Left cardiac atrium (tissue), 4 donors: ENCODE data around the gene CDR2L. TPM values are rescaled to one million over a fixed set of nuclear protein-coding genes. Genes with fewer than 3 reads are reported as not detected.
"Not testable (repeated sequence)": the region's sequence is repeated elsewhere in the genome, so short reads cannot be mapped to it uniquely, and the experiment has no call there.

Source experiments
- ATAC-seq, 2 donors: fragments of 200-7000 bp; cut with Tn5 transposase; one replicate each; pipeline ENCODE4 v1.9.1; 2020; ENCODE audit warnings: mild to moderate bottlenecking in 2 of 2, moderate library complexity in 2 of 2
- DNase-seq: peaks from one replicate; pipeline ENCODE4 v3.0.0-alpha.2; 2020
- intact Hi-C, 2 donors: fragments of 100-400 bp; cut with DNase I; formaldehyde crosslinking; loops; one replicate each; pipeline versions ENCODE4 v1.14.1 to v1.15.1; 2022 to 2023
- total RNA-seq, 2 donors: library from RNA; stranded (reverse); fragmentation: NEBNext Ultra II Directional; extraction: Animal tissue kit (Norgen Biotek cat#: 25700); gene quantifications; one replicate each; pipeline ENCODE4 v1.2.1, GENCODE V29; 2021
- donor health status: DM: no; HTN: yes; CAD: no.
- donor health status: DM: no; HTN: yes; CAD: no; lungs with severe emphysema.
- donor health status: DM: yes; HTN: yes; CAD: no.
- donor health status: Dilated cardiomyopathy.

Gene CDR2L
- total RNA-seq, 2 donors from 2014 or later: 13.8 to 15.2 TPM

DNA sequence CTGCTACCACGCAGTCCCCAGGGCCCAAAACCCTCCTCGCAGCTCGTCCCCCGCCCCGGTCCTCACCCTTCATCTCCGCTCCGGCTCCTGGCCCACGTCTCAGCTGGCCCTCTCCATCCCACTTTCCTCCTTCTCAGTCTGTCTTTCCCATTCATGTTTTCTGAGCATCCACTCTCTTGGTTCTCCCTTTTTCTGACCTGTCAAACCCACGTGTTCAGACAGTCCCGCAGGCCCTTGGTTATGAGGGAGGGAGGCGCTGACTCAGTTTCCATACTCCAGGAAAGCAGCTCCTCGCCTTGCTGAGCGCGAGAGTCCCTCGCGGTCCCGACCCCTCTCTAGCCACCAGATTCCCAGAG, 14.5 kb upstream of the CDR2L start:
- intact Hi-C loops: no loop called here
- DNase-seq (no peak), ATAC-seq (peak in 1 of 2 donors; percentile 23)

DNA sequence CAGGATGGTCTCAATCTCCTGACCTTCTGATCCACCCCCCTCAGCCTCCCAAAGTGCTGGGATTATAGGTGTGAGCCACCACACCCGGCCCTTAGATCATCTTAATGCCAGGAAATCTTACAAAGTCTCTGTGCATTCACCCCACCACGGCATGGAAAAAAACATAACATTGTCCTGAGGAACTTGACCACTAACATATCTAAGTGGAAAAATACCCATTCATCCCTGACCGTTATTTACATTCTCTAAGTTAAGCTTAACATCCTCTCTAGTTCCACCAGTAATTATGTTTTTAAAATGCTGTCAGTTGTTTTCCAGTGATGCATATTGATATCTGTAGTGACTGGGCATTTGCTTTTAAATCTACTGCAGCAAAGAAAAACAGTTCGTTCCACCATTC, 11.5 kb upstream of the CDR2L start:
- no peak for DNase-seq
- intact Hi-C loops: no loop called here
- ATAC-seq: no peak

DNA sequence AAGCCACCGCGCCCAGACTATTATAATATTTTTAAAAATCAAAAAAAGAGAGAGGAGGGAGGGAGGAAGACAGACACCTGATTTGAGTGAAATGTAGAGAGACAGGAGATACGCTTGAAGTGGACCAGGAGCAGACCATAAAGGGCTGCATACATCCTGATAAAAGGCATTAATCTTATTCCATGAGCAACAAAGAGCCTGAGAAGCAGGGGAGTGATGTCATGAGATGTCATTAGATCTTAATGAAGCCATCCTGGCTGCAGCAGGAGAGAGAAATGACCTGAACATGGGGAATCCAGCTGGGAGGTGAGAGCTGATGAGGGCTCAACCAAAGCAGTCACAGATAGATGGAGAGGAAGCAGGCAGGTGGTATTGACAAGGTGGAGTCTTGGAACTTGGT, 9.6 kb upstream of the CDR2L start:
- intact Hi-C loops: no loop called here
- DNase-seq: no peak
- ATAC-seq: no peak

DNA sequence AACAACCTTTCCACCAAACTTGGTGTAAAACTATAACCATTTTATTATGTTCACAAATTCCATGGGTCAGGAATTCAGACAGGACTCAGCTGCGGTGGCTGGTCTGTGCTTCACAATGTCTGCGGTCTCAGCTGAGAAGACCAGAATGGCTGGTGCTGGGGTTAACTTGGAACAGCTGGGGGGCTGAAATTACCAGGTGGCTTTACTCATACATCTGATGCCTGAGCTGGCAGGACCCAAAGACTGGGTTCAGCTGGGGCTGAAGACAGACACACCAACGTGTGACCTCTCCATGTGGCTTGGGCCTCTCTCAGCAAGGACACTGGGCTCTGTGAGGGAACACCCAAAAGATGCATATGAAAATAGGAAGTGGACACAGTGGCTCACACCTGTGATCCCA, 9.2 kb upstream of the CDR2L start:
- intact Hi-C loops: no loop called here
- ATAC-seq: no peak
- no peak for DNase-seq

DNA sequence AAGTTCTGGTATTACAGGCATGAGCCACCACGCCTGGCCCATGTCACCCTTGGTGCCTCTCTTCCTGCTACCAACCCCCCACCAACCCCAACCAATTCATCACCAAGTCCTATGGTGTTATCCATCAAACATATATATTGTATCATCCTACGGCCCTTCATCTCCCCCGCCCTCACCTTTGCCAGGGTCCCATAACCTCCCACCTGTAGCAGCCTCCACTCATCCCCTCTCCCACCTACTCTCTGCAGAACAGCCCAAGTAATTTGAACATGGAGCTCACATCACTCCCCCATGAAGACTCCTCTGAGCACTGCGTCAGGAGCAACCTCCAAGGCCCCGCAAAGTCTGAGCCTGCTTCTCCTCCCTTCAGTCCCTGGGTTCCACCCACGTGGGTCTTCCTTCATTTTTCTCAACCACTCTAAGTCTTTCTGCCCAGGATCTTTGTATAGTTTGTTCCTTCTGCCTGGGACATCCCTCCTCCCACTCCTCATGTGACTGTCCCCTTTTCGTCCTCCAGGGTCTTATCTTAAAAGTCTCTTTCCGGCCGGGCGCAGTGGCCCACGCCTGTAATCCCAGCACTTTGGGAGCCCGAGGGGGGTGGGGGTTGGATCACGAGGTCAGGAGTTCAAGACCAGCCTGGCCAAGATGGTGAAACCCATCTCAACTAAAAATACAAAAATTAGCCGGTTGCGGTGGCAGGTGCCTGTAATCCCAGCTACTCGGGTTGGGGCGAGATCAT, 7.9 kb upstream of the CDR2L start:
- DNase-seq: no peak
- ATAC-seq: no peak
- intact Hi-C loops: loop anchor here in 1 of 2 donors (5.0 kb wide), 1 partner anchor 53 kb away; no protein-coding TSS in a partner anchor

DNA sequence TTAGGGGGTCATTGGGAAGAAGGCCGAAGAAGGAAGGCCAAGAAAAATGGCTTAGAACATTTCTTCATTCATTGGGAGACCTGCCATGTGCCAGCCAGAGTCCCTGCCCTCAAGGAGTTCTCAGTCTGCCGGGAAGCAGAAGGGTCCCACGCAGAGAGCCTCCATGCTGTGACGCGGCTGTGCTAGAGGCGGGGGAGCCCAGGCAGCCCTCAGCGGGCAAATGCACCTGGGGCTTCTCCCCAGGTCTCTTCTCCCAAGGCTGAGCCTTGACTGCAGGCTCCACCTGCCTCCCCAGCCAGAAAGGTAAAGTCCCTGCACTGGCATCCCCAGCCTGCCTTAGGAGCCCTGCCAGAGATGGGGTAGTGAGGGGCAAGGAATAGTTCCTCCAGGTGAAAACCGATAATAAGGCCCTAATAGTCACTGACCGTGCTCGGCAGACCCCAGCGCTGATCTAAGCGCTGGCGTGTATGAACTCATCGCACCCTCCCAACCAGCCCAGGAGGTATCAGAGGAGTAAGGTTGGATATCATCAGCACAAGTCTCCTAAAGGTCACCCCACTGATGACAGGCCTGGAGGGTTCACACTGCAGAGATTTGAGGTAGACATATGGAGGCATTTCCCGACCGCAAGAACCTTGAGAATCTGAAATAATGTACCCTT, 6.0 kb upstream of the CDR2L start:
- intact Hi-C loops: loop anchor here in 1 of 2 donors (5.0 kb wide), 1 partner anchor 51 kb away; no protein-coding TSS in a partner anchor
- ATAC-seq (peak in 1 of 2 donors; percentile 13), DNase-seq (no peak)

DNA sequence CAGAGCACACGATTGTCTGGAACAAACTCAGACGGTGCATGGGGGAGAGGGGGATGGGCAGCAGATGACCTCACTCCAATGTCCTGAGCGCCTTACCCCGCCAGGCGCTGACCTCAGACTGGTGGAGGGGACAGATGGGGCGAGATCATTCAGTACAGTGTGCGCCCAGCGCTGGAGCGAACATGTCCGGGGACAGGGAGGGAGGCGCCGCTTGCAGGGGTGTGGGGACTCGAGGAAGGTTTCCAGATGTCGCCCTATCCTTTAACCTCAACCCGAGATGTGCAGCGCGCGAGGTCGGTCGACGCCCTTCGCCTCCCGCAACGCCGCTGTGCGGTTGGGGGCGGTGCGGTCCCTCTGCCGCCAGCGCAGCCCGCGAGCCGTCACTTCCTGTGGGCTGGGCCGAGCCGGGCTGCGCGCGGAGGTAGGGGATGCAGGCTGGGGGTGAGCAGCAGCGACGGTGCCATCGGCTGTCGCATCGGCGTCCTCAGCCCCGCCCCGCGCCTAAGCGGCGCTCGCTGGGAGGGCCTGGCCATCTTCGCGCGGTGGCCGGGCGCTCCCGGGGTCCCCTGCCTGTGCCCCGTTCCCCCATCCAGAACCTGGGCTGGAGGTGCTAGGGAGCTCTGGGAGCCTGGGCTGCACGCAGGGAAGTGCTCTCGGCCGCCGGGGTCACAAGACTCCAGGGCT, 5.3 kb upstream of the CDR2L start:
- peak; percentile 82 for DNase-seq
- intact Hi-C loops: loop anchor here in 1 of 2 donors (5.0 kb wide), 1 partner anchor 50 kb away; no protein-coding TSS in a partner anchor
- peak; percentile 96 for ATAC-seq

DNA sequence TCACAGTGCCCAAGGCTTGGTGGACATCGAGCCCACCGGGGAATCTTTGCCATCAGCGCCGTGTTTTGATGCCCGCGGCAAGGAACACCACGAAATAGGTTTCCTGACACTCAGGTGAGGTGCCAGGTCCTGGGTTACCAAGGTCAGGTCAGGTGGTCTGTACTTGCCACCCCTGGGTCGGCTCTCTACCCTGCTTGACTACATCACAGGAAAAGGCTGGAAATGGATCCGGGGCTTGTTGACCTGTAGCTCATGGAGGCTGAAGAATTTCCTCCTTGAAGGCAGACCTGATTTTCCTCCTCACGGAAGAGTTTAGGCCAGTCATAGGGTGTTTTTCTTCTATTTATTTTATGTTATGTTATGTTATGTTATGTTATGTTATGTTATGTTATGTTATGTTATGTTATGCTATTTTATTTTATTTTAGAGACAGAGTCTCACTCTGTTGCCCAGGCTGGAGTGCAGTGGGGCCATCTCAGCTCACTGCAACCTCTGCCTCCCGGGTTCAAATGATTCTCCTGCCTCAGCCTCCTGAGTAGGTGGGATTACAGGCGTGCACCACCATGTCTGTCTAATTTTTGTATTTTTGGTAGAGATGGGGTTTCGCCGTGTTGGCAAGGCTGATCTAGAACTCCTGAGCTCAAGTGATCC, 4.6 kb upstream of the CDR2L start:
- not testable (repeated sequence) for DNase-seq
- peak in 1 of 2 donors; percentile 2 for ATAC-seq
- intact Hi-C loops: loop anchor here in 1 of 2 donors (5.0 kb wide), 1 partner anchor 50 kb away; no protein-coding TSS in a partner anchor

DNA sequence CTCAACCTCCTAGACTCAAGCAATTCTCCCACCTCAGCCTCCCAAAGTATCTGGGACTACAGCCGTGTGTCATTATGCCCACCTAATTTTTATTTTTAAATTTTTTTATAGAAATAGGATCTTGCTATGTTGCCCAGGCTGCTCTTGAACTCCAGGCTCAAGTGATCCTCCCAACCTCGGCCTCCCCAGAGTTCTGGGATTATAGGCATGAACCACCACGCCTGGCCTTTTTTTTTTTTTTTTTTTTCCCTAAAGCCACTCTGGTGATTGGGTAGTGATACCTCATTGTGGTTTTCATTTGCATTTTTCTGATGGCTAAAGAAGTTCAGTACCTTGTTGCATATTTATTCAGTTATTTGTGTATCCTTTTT, 1.2 kb upstream of the CDR2L start:
- ATAC-seq (no peak), DNase-seq (no peak)
- intact Hi-C loops: no loop called here

DNA sequence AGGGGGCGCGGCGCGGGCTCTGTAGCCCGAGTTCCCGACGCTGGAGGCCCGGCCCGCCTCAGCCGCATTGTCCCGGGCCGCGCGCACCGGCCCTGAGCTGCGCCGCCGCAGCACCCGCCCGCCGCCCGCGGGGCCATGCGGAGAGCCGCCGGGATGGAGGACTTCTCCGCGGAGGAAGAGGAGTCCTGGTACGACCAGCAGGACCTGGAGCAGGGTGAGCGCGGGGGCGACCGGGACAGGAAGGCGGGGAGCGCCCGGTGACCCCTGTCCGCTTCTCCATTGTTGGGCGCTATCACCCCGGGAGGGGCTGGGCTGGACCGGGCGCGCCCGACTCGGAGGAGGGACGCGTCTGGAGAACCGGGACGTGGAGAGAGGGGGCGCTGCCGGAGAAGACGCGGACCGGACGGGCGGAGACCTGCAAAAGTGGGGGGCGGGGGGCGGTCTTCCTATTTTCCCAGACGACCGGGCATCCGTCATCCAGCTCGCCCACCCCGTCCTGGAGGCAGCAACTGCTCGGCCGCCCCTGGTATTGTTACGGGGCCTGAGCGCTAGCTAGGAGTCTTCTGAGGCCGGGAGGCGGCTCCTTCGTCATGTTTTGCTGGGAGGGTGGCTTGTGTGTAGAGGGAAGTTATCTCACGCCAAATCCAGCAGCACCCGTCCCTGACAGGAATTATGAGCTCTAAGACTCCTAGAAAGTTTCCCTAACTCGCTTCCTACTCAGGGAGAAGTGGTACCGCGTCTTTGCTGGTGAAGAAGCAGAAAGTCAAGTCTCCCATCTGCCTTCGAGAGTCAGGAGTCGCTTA, 678 bp downstream of the CDR2L start:
- intact Hi-C loops: no loop called here
- ATAC-seq (peak; percentile 76 to 84), DNase-seq (peak; percentile 92)

DNA sequence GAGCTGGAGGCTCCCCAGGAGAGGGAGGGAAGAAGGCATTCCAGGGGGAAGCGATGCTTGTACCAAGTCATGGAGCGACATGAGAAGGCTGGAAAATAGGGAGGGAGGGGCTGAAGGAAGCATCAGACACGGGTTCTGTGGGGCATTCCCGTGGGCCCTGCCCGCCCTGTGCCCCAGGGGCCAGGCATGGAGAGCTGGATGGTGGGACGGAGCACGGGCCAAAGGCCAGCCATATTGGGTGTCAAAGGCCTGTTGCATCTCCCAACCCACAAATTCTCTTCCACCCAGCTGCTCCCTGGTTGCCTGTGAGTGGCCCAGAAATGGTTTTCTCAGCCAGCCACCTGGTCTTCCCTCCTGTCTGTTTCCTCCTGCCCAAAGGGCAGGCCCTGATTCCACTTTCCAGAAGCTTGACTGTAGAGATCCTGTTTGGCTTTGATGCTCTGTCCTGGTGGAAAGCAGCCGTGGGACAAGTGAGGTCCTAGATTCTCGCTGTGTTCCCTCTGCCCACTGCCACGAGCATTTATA, 3.2 kb downstream of the CDR2L start:
- intact Hi-C loops: no loop called here
- ATAC-seq (no peak), DNase-seq (no peak)

DNA sequence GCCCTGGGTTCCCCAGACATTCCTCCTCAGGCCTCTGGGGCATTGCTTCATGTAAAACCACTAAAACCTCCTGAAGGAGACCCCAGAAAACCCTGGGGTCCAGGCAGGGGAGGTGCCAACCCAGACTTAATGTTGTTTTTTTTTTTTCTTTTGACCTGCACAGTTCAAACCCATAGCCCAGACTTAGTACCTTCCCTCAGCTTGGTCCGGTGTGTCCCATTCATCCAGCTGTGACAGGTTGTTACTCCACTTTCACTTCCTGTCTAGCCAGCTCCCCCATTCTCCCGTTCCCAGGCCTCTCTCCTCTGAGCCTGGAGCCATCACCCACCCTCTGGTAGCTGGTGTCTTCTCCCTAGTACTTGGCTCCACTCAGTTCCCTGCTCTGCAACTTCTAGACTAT, 4.8 kb downstream of the CDR2L start:
- DNase-seq (no peak), ATAC-seq (no peak)
- intact Hi-C loops: no loop called here

DNA sequence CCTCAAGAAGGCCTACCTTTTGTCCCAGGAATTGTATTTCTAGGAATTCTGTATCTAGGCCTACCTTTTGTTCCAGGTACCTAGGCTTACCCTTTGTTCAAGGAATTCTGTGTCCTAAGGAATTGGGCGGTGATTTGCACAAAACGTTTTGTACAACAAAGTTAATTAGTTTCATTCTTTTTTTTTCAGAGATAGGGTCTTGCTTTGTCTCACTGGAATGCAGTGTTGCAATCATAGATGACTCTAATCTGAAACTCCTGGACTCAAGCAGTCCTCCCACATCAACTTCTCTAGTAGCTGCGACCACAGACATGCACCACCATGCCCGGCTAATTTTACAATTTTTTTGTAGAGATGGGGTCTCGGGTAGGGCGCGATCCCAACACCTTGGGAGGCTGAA, 7.0 kb downstream of the CDR2L start:
- no peak for DNase-seq
- intact Hi-C loops: no loop called here
- no peak for ATAC-seq

DNA sequence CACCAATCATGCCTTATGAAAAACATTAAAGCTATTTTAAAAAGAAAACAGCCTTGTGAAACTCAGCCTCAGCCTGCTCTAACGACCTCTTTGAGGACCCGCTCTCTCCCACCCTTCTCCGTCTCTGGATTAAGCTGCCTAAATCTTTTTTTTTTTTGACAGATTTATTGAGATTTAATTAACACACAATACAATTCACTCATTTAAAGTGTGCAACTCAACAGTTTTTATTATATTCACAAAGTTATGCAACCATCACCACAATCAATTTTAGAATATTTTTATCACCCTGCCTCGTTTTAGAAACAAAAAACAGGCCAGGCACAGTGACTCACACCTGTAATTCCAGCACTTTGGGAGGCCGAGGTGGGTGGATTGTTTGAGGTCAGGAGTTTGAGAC, 8.4 kb downstream of the CDR2L start:
- DNase-seq (no peak), ATAC-seq (no peak)
- intact Hi-C loops: no loop called here

DNA sequence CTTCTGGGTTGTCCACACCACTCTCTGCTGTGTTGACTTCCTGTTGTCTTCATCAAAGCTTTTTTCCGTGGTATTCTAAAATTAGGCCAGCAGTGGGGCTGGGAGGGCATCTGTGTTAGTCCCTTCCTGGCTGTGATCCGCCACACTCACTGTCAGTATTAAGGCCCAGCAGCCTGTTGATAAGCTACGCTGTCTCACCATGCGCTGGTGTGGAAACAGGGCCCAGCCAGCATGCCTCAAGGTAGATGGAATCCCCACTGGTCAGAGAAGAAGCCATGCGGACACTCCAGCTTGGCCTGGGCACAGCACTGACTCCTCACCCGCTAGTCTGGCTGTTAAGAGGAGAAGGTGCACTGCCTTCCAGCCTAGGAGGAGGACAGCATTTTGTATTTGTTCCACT, 11.4 kb downstream of the CDR2L start:
- ATAC-seq (peak; percentile 82), DNase-seq (no peak)
- intact Hi-C loops: no loop called here

DNA sequence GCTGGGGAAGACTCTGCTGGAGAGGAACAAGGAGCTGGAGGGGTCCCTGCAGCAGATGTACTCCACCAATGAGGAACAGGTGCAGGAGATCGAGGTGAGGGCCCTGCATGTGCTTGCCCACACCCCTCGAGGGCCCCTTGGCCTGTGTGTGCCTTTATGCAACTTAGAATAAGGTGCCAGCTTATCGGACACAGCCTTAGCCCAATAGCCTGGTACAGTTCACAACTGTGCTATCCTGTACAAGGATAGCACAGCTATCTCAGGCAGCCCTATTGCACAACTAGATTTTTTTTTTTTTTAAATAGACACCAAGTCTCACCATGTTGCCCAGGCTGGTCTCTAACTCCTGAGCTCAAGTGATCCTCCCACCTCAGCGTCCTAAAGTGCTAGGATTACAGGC, 12.1 kb downstream of the CDR2L start:
- DNase-seq (no peak), ATAC-seq (peak; percentile 15 to 68)
- intact Hi-C loops: no loop called here

DNA sequence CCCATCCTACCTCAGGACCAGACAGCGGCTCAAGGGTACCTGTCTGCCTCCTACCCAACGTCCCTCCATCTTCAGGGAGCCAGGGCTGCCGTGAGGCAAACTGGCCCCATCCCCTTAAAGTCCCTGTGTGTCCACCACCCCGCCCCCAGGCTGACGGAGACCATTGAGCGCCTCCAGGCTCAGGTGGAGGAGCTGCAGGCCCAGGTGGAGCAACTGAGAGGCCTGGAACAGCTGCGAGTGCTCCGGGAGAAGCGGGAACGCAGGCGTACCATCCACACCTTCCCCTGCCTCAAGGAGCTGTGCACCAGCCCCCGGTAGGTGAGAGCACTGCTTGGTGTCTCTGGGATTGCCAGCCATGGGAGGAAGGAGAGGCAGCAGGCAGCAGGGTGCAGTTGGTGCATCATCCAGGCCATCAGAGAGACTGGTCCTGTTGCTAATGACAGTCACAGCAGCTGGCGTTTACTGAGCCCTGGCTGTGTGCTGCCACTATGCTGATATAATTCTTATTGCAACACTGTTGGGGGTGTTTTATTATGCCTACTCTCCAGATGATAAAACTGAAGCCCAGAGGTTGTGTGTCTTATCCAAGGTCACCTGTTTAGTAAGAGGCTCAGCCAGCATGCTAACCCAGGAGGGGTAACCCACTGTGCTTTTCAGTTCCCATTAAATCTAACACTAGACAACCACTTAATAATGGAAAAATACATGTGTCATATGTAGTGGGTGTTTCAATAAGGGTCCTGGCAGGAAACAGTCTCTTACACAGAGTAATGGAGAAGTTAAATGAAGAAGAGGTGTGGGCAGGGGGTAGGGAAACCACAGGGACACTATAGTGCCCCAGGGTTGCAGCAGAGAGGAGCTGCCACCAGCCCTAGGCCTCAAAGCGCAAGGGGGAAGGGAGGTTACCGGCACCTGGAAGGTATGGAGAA, 14.7 kb downstream of the CDR2L start:
- DNase-seq (no peak), ATAC-seq (no peak)
- intact Hi-C loops: no loop called here
